Epithelial cell of esophagus (primary cell): ENCODE results near the gene MMP2.

Experiments
- DNase-seq: peaks from one replicate; pipeline ENCODE4 v3.0.0; 2010; ENCODE audit warnings: low read depth
- H3K4me3 ChIP-seq: 2 replicates; pipeline ENCODE4 v1.5.1; 2011; ENCODE audit warnings: mild to moderate bottlenecking, low read length, control low read depth
- CTCF ChIP-seq: IDR thresholded peaks from 2 replicates; pipeline ENCODE4 v1.5.1; 2011; ENCODE audit warnings: low read depth, mild to moderate bottlenecking, low read length, control low read depth, inconsistent platforms; ENCODE audit not compliant: insufficient read depth; ENCODE audit errors: missing control alignments

MMP2 gene

GRCh38 chr16:55478827-55479429 lies at the start of gene MMP2:
TSS of gene MMP2 (plus strand) at chr16:55479198. CDS start at chr16:55479480, 282 bp downstream.
- peak; percentile 33 for DNase-seq
- peak within 1 kb of the TSS; percentile 35 for H3K4me3 ChIP-seq

DNA sequence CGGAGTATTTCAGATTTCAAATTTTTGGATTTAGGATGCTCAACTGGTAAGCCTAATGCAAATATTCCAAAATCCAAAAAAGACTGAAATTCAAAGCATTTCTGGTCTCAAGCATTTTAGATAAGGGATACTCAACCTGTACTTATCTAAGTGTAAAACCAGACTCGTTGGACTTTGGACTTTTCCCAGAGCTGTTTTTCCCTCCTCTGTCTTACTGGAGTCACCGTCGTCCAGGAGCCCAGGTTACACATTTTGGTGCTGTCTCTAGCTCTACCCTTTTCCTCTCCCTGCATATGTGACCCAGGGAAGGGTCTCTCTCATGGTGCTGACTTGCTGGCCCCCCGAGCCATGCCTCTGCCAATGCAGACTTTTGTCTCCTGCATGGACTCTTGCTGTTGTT lies 46.0 kb upstream of the MMP2 start:
- DNase-seq = no peak
- TF ChIP-seq CTCF = no peak
- no peak overlapping the region for H3K4me3 ChIP-seq

More at GRCh38 chr16:55478827-55479429, at the start of gene MMP2:
- TF ChIP-seq CTCF = no peak

- no peak for TF ChIP-seq CTCF
- H3K4me3 ChIP-seq = no peak overlapping the region
- DNase-seq = no peak
These were observed 45.5 kb upstream of the MMP2 start for GRCh38 chr16:55433535-55433934.

GRCh38 chr16:55434000-55434399 lies 45.0 kb upstream of the MMP2 start:
- TF ChIP-seq CTCF = no peak
- no peak overlapping the region for H3K4me3 ChIP-seq
- no peak for DNase-seq

DNA sequence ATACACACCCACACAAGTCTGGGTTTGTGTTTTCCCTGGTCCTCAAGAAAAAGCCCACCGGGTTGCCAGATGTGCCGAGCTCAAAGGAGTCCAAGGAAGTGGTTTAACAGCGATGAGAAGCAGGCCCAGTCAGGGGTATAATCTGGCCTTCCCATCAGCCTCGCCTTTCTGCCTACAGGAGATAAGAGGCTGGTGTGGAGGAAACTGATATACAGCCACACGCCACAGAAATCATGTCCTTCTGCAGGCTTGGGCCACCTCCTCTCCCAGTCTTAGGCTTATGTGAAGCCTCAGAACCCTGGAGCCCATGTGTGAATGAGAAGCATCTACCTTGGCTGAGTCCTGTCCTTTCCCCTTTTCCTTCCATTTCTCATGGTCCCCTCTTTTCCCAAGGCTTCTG lies 43.6 kb upstream of the MMP2 start:
- H3K4me3 ChIP-seq = no peak overlapping the region
- DNase-seq = no peak
- no peak for TF ChIP-seq CTCF

- no peak for DNase-seq
- TF ChIP-seq CTCF = no peak
- H3K4me3 ChIP-seq = no peak overlapping the region
These were observed 42.4 kb upstream of the MMP2 start for GRCh38 chr16:55436587-55436986.

- DNase-seq = peak; percentile 93
- TF ChIP-seq CTCF = no peak
- H3K4me3 ChIP-seq = no peak overlapping the region
These were observed 41.4 kb upstream of the MMP2 start for GRCh38 chr16:55437625-55438024.
